Measurements from ENCODE around the gene BTRC.

Gene BTRC

GRCh38 chr10:101492205-101492604 lies 138.2 kb downstream of the BTRC start:
- ATAC-seq (no peak), DNase-seq (ENCODE audit: low spot score in 2 of 2) (no peak)
- H3K27ac Mint-ChIP-seq, result no peak overlapping the region
- H3K9me3 Mint-ChIP-seq, result no peaks in the 10 kb centered on the region
- H3K4me3 Mint-ChIP-seq, result no peak overlapping the region
- no peaks in the 10 kb centered on the region for H3K4me1 Mint-ChIP-seq
- H3K36me3 Mint-ChIP-seq, result no peaks in the 10 kb centered on the region

GRCh38 chr10:101492814-101493213 lies 138.8 kb downstream of the BTRC start:
- Mint-ChIP-seq H3K9me3 (no peaks in the 10 kb centered on the region), H3K27ac (no peak overlapping the region), H3K4me1 (no peaks in the 10 kb centered on the region), H3K4me3 (no peak overlapping the region), H3K36me3 (no peaks in the 10 kb centered on the region)
- DNase-seq (ENCODE audit: low spot score in 2 of 2) (no peak), ATAC-seq (no peak)

DNA sequence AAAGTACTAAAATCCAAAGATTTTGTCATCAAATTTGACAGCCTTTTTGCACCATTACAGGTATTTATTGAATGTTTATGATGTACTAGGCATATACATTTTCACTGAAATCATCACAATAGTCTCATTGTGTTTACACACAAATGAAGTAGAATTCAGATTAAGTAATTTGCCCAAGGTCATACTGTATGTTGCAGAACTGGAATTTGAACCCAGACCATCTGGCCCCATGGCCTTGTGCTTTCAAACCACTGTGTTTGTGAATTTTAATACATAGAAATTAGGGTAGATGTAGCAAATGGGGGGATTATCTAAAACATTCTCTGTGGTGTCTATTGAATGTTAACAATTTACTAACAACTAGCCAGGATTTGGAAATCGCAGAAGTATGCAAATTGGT lies 139.3 kb downstream of the BTRC start:
- DNase-seq (ENCODE audit: low spot score in 2 of 2) (no peak), ATAC-seq (no peak)
- Mint-ChIP-seq H3K4me1 (no peaks in the 10 kb centered on the region), H3K36me3 (no peaks in the 10 kb centered on the region), H3K27ac (no peak overlapping the region), H3K9me3 (no peaks in the 10 kb centered on the region), H3K4me3 (no peak overlapping the region)

GRCh38 chr10:101493782-101494281 lies 139.9 kb downstream of the BTRC start:
- DNase-seq (ENCODE audit: low spot score in 2 of 2), result no peak
- H3K9me3 Mint-ChIP-seq, result no peaks in the 10 kb centered on the region
- H3K4me3 Mint-ChIP-seq, result no peak overlapping the region
- no peaks in the 10 kb centered on the region for H3K4me1 Mint-ChIP-seq
- ATAC-seq, result no peak
- no peak overlapping the region for H3K27ac Mint-ChIP-seq
- no peaks in the 10 kb centered on the region for H3K36me3 Mint-ChIP-seq

GRCh38 chr10:101494650-101495049 lies 140.7 kb downstream of the BTRC start:
- H3K9me3 Mint-ChIP-seq, result no peaks in the 10 kb centered on the region
- no peaks in the 10 kb centered on the region for H3K4me1 Mint-ChIP-seq
- H3K27ac Mint-ChIP-seq, result no peak overlapping the region
- H3K36me3 Mint-ChIP-seq, result no peaks in the 10 kb centered on the region
- H3K4me3 Mint-ChIP-seq, result no peak overlapping the region
- ATAC-seq (no peak), DNase-seq (ENCODE audit: low spot score in 2 of 2) (no peak)

DNA sequence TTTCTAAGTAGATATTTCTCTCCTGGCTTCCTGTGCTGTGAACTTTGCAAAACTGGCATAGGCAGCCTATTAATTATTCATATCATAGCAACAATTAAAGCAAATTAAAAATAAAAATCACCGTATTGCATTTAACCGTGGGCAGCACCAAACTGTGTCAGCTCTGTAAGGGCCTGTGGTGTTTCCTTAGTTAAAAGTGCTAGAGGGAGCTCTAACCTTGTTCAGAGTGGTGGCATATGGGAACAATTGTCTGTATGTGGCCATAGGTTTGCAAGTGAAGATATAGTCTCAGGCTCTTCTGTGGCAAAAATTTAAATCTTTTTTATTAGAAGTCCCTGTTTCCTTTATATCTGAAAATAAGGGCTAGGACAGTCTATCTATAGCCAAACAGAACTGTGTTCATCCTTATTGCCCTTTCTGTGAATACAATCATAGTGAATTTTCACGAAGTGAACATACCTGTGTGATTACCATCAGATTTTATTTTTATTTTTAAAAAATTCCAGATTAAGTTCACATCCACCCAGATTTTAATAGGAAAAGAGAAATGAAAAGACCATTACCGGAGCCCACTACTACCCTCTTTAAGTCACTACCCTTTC lies 141.5 kb downstream of the BTRC start:
- ATAC-seq, result no peak
- no peak overlapping the region for H3K4me3 Mint-ChIP-seq
- H3K36me3 Mint-ChIP-seq, result no peaks in the 10 kb centered on the region
- H3K27ac Mint-ChIP-seq, result no peak overlapping the region
- DNase-seq (ENCODE audit: low spot score in 2 of 2), result no peak
- no peaks in the 10 kb centered on the region for H3K9me3 Mint-ChIP-seq
- H3K4me1 Mint-ChIP-seq, result no peaks in the 10 kb centered on the region

DNA sequence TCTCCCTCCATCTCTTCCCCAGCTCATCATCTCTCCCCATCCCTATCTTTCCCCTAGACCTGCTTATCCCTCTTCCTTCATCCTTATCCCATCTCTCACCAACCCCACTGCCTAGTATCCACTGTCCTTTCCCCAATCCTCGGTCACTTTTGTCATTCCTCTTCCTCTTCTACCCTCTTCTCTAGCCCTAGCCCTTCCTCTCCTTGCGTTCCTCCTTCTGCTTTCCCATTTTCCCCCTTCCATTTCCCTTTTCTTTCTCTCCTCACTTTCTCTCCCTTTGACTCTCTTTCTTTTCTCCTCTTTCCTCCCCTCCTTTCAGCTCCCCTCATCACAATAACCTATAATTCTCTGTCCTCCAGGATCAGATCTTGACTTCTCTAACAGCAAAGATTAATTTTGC lies 150.5 kb downstream of the BTRC start:
- Mint-ChIP-seq H3K9me3 (no peaks in the 10 kb centered on the region), H3K4me1 (no peaks in the 10 kb centered on the region), H3K36me3 (peaks cover 5% of the 10 kb centered on the region), H3K4me3 (no peak overlapping the region), H3K27ac (no peak overlapping the region)
- DNase-seq (ENCODE audit: low spot score in 2 of 2) (no peak), ATAC-seq (no peak)

- ATAC-seq, result no peak
- Mint-ChIP-seq H3K36me3 (peaks cover 5% of the 10 kb centered on the region), H3K27ac (no peak overlapping the region)
Observed at GRCh38 chr10:101506829-101507661, 153.1 kb downstream of the BTRC start.

GRCh38 chr10:101507828-101508227 lies 153.9 kb downstream of the BTRC start:
- no peak overlapping the region for H3K27ac Mint-ChIP-seq
- no peaks in the 10 kb centered on the region for H3K4me1 Mint-ChIP-seq
- no peaks in the 10 kb centered on the region for H3K9me3 Mint-ChIP-seq
- H3K4me3 Mint-ChIP-seq, result no peak overlapping the region
- DNase-seq (ENCODE audit: low spot score in 2 of 2), result no peak
- H3K36me3 Mint-ChIP-seq, result peaks cover 5% of the 10 kb centered on the region
- ATAC-seq, result no peak

More at GRCh38 chr10:101506829-101507661, 153.1 kb downstream of the BTRC start:
- no peaks in the 10 kb centered on the region for H3K9me3 Mint-ChIP-seq
- DNase-seq (ENCODE audit: low spot score in 2 of 2), result no peak
- no peaks in the 10 kb centered on the region for H3K4me1 Mint-ChIP-seq
- no peak overlapping the region for H3K4me3 Mint-ChIP-seq

DNA sequence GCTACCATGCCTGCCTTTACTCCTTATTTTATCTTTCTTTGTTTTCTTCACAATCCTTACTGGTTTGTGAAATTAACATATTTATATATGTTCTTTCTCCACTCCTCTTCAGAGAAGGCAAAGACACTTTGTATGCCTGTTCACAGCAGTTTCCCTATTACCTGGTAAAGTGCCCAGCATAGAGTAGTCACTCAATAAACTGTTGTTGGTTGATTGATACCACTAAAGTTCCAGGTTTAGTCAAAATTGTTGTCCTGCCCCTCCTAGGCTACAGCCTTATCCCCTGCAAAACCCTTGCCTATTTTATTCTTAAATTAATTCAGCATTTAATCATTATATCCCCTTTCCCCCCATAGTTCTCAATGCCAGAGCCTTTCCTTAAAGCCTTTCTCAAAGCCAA lies 158.0 kb downstream of the BTRC start:
- H3K27ac Mint-ChIP-seq, result no peak overlapping the region

DNA sequence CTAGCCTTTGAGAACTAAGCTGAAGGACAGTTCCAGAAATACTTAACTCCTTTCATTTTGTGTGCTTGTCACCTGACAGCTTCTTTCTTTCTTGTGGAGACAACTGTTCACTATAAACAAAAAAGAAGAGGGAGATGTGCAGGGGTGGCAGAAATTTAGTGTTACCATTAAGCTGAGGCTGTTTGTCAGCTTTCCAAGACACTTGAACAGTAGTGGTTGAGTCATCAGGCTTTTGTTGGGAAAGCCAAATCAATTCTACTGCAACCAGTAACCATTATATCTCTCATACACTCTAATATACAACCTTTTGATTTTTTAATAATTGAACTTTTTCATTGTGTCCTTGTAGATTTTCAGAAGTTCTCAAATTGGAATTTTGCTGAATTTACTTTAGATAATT lies 158.8 kb downstream of the BTRC start:
- no peak for ATAC-seq
- H3K36me3 Mint-ChIP-seq, result no peaks in the 10 kb centered on the region
- DNase-seq (ENCODE audit: low spot score in 2 of 2), result no peak

More for the DNA sequence above, 158.0 kb downstream of the BTRC start:
- ATAC-seq (no peak), DNase-seq (ENCODE audit: low spot score in 2 of 2) (no peak)
- H3K4me1 Mint-ChIP-seq, result no peaks in the 10 kb centered on the region
- peaks cover 4% of the 10 kb centered on the region for H3K36me3 Mint-ChIP-seq
- no peaks in the 10 kb centered on the region for H3K9me3 Mint-ChIP-seq
- H3K4me3 Mint-ChIP-seq, result no peak overlapping the region

GRCh38 chr10:101513733-101514132 lies 159.8 kb downstream of the BTRC start:
- no peak for ATAC-seq
- H3K27ac Mint-ChIP-seq, result no peak overlapping the region
- H3K4me1 Mint-ChIP-seq, result no peaks in the 10 kb centered on the region
- H3K4me3 Mint-ChIP-seq, result no peak overlapping the region
- no peaks in the 10 kb centered on the region for H3K36me3 Mint-ChIP-seq
- no peaks in the 10 kb centered on the region for H3K9me3 Mint-ChIP-seq
- no peak for DNase-seq (ENCODE audit: low spot score in 2 of 2)

More for the DNA sequence above, 158.8 kb downstream of the BTRC start:
- H3K9me3 Mint-ChIP-seq, result no peaks in the 10 kb centered on the region
- no peaks in the 10 kb centered on the region for H3K4me1 Mint-ChIP-seq
- H3K4me3 Mint-ChIP-seq, result no peak overlapping the region
- H3K27ac Mint-ChIP-seq, result no peak overlapping the region

DNA sequence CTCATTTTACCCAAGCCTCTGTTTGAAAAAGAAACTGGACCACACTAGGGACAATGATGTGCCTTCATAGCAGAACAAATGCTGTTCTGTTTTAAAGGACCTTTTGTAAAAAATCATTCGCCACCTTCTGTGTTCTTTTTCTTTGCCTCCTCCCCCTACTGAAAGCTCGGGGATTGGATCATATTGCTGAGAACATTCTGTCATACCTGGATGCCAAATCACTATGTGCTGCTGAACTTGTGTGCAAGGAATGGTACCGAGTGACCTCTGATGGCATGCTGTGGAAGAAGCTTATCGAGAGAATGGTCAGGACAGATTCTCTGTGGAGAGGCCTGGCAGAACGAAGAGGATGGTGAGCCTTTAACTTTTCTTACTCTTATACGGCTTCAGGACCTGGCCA lies 171.9 kb downstream of the BTRC start:
- DNase-seq (ENCODE audit: low spot score in 2 of 2) (no peak), ATAC-seq (no peak)
- H3K27ac Mint-ChIP-seq, result no peak overlapping the region
- H3K36me3 Mint-ChIP-seq, result peaks cover 16% of the 10 kb centered on the region
- no peak overlapping the region for H3K4me3 Mint-ChIP-seq
- no peaks in the 10 kb centered on the region for H3K4me1 Mint-ChIP-seq
- H3K9me3 Mint-ChIP-seq, result no peaks in the 10 kb centered on the region

DNA sequence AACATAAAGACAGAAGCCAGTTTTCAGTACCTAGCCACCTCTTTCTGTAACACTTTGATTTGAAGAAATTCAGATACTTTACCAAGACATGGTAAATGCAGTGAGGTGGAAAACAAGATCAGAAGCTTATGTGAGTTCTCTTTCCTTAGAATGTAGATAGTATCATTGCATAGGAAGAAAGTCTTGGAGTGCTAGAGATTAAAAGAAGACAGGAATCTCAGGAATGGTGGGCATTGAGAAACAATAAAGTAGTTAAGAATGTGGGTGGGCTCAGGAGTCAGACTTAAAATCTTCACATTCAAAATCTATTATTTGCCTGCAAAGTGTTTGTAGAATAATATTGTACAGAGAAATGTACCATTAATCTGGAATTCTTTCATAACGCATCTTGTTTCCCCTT lies 175.2 kb downstream of the BTRC start:
- Mint-ChIP-seq H3K4me3 (no peak overlapping the region), H3K9me3 (no peaks in the 10 kb centered on the region), H3K4me1 (no peaks in the 10 kb centered on the region), H3K36me3 (peaks cover 16% of the 10 kb centered on the region), H3K27ac (no peak overlapping the region)
- ATAC-seq, result no peak
- no peak for DNase-seq (ENCODE audit: low spot score in 2 of 2)

- no peak for DNase-seq (ENCODE audit: low spot score in 2 of 2)
- Mint-ChIP-seq H3K4me1 (no peaks in the 10 kb centered on the region), H3K4me3 (no peak overlapping the region), H3K9me3 (no peaks in the 10 kb centered on the region), H3K27ac (no peak overlapping the region), H3K36me3 (peaks cover 16% of the 10 kb centered on the region)
- no peak for ATAC-seq
Observed at GRCh38 chr10:101529725-101530553, 176.0 kb downstream of the BTRC start.
